ENCODE results near the gene RAB28.
A peak's percentile ranks its signal among the peaks of the same experiment; 100 is the strongest.
"Not testable (repeated sequence)": the region's sequence is repeated elsewhere in the genome, so short reads cannot be mapped to it uniquely, and the experiment has no call there.

Gene RAB28

GRCh38 chr4:13411942-13412341 is 72.2 kb downstream of the RAB28 start:
- Histone ChIP-seq H3K27ac (ENCODE audit: low read depth, low read length, severe bottlenecking) (peak overlapping the region; percentile 13), H3K4me1 (ENCODE audit: control insufficient read depth, insufficient read depth, low read length, poor library complexity, severe bottlenecking) (peaks cover 3% of the 10 kb centered on the region), H3K9me3 (ENCODE audit: control insufficient read depth, low read length) (no peaks in the 10 kb centered on the region), H3K4me3 (ENCODE audit: extremely low read depth, insufficient read depth, low read length, poor library complexity, severe bottlenecking) (no peak overlapping the region), H3K36me3 (ENCODE audit: control insufficient read depth, insufficient read depth, low read length) (peaks cover 3% of the 10 kb centered on the region)
- WGBS, 2 experiments (ENCODE audit: insufficient coverage in 2 of 2): 80 to 100% methylated on average over 1 of the region's 2 CpGs

DNA sequence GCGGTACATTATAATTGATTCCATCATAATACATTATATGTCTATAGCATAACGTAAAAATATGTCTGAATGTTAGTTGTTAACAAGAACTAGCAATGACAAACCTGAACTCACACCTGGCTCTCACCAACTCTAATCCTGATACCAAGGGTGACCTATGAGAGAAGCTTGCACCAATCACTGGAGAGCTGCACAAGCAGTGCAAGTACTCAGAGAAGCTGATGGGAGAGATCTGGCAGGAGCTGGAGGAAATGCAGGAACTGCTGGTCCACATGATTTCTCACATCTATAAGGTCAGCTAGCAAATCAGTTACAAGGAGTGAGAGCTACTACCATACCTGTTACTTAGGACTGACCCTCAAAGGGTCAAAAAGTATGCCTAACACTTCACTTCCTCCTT is 74.8 kb downstream of the RAB28 start:
- H3K4me3 ChIP-seq (ENCODE audit: extremely low read depth, insufficient read depth, low read length, poor library complexity, severe bottlenecking): no peak overlapping the region
- no peak overlapping the region for H3K27ac ChIP-seq (ENCODE audit: low read depth, low read length, severe bottlenecking)
- peaks cover 3% of the 10 kb centered on the region for H3K4me1 ChIP-seq (ENCODE audit: control insufficient read depth, insufficient read depth, low read length, poor library complexity, severe bottlenecking)
- WGBS, 2 experiments (ENCODE audit: insufficient coverage in 2 of 2): no CpG with 5 or more reads among the region's 2 CpGs
- H3K9me3 ChIP-seq (ENCODE audit: control insufficient read depth, low read length): no peaks in the 10 kb centered on the region
- H3K36me3 ChIP-seq (ENCODE audit: control insufficient read depth, insufficient read depth, low read length): no peaks in the 10 kb centered on the region

DNA sequence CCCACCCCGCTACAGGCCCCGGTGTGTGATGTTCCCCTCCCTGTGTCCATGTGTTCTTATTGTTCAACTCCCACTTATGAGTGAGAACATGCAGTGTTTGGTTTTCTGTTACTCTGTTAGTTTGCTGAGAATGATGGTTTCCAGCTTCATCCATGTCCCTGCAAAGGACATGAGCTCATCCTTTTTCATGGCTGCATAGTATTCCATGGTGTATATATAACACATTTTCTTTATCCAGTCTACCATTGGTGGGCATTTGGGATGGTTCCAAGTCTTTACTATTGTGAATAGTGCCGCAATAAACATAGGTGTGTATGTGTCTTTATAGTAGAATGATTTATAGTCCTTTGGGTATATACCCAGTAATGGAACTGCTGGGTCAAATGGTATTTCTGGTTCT is 78.0 kb downstream of the RAB28 start:
- not testable (repeated sequence) for H3K9me3 ChIP-seq (ENCODE audit: control insufficient read depth, low read length); H3K4me1 ChIP-seq (ENCODE audit: control insufficient read depth, insufficient read depth, low read length, poor library complexity, severe bottlenecking); H3K27ac ChIP-seq (ENCODE audit: low read depth, low read length, severe bottlenecking); H3K36me3 ChIP-seq (ENCODE audit: control insufficient read depth, insufficient read depth, low read length); H3K4me3 ChIP-seq (ENCODE audit: extremely low read depth, insufficient read depth, low read length, poor library complexity, severe bottlenecking)
- 67 to 87% methylated on average over 1 to 3 of the region's 3 CpGs for WGBS, 2 experiments (ENCODE audit: insufficient coverage in 2 of 2)

- Histone ChIP-seq H3K36me3 (ENCODE audit: control insufficient read depth, insufficient read depth, low read length) (no peaks in the 10 kb centered on the region), H3K4me1 (ENCODE audit: control insufficient read depth, insufficient read depth, low read length, poor library complexity, severe bottlenecking) (no peaks in the 10 kb centered on the region), H3K4me3 (ENCODE audit: extremely low read depth, insufficient read depth, low read length, poor library complexity, severe bottlenecking) (no peak overlapping the region), H3K9me3 (ENCODE audit: control insufficient read depth, low read length) (no peaks in the 10 kb centered on the region), H3K27ac (ENCODE audit: low read depth, low read length, severe bottlenecking) (no peak overlapping the region)
- WGBS, 2 experiments (ENCODE audit: insufficient coverage in 2 of 2): 90 to 95% methylated on average over 2 of the region's 2 CpGs
Observed at GRCh38 chr4:13403833-13404232, 80.3 kb downstream of the RAB28 start.

DNA sequence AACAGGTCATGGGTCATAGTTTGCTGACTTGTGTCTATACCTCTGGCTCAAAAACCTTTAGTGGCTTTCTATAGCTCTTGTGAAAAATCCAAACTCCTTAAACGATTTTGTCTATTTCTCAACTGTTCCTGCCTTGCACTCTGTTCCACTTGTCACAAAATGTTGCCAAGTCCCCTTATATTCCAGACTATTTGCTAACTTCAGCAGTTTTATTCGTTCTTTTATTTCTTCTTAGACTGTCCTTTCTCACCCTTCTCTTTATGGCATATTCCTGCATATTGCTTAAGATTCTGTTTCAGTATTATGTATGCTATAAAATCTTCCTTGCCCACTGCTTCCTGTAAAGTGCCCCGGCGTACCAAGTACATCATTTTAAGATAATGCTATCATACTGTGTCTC is 80.8 kb downstream of the RAB28 start:
- H3K4me1 ChIP-seq (ENCODE audit: control insufficient read depth, insufficient read depth, low read length, poor library complexity, severe bottlenecking): no peaks in the 10 kb centered on the region
- H3K36me3 ChIP-seq (ENCODE audit: control insufficient read depth, insufficient read depth, low read length): no peaks in the 10 kb centered on the region
- 80 to 95% methylated on average over 1 of the region's 4 CpGs for WGBS, 2 experiments (ENCODE audit: insufficient coverage in 2 of 2)
- no peak overlapping the region for H3K4me3 ChIP-seq (ENCODE audit: extremely low read depth, insufficient read depth, low read length, poor library complexity, severe bottlenecking)
- H3K9me3 ChIP-seq (ENCODE audit: control insufficient read depth, low read length): no peaks in the 10 kb centered on the region
- H3K27ac ChIP-seq (ENCODE audit: low read depth, low read length, severe bottlenecking): no peak overlapping the region

GRCh38 chr4:13399257-13399656 is 84.9 kb downstream of the RAB28 start:
- H3K9me3 ChIP-seq (ENCODE audit: control insufficient read depth, low read length): no peaks in the 10 kb centered on the region
- no peaks in the 10 kb centered on the region for H3K4me1 ChIP-seq (ENCODE audit: control insufficient read depth, insufficient read depth, low read length, poor library complexity, severe bottlenecking)
- no peak overlapping the region for H3K27ac ChIP-seq (ENCODE audit: low read depth, low read length, severe bottlenecking)
- no peak overlapping the region for H3K4me3 ChIP-seq (ENCODE audit: extremely low read depth, insufficient read depth, low read length, poor library complexity, severe bottlenecking)
- no peaks in the 10 kb centered on the region for H3K36me3 ChIP-seq (ENCODE audit: control insufficient read depth, insufficient read depth, low read length)

GRCh38 chr4:13396161-13396560 is 88.0 kb downstream of the RAB28 start:
- Histone ChIP-seq H3K4me1 (ENCODE audit: control insufficient read depth, insufficient read depth, low read length, poor library complexity, severe bottlenecking) (no peaks in the 10 kb centered on the region), H3K9me3 (ENCODE audit: control insufficient read depth, low read length) (no peaks in the 10 kb centered on the region), H3K27ac (ENCODE audit: low read depth, low read length, severe bottlenecking) (no peak overlapping the region), H3K4me3 (ENCODE audit: extremely low read depth, insufficient read depth, low read length, poor library complexity, severe bottlenecking) (no peak overlapping the region), H3K36me3 (ENCODE audit: control insufficient read depth, insufficient read depth, low read length) (no peaks in the 10 kb centered on the region)
- WGBS, 2 experiments (ENCODE audit: insufficient coverage in 2 of 2): no CpG with 5 or more reads among the region's 1 CpG

GRCh38 chr4:13389901-13390300 is 94.2 kb downstream of the RAB28 start:
- not testable (repeated sequence) for H3K4me1 ChIP-seq (ENCODE audit: control insufficient read depth, insufficient read depth, low read length, poor library complexity, severe bottlenecking); H3K36me3 ChIP-seq (ENCODE audit: control insufficient read depth, insufficient read depth, low read length); H3K9me3 ChIP-seq (ENCODE audit: control insufficient read depth, low read length); H3K4me3 ChIP-seq (ENCODE audit: extremely low read depth, insufficient read depth, low read length, poor library complexity, severe bottlenecking); H3K27ac ChIP-seq (ENCODE audit: low read depth, low read length, severe bottlenecking)
- WGBS, 2 experiments (ENCODE audit: insufficient coverage in 2 of 2): no CpG with 5 or more reads among the region's 4 CpGs

DNA sequence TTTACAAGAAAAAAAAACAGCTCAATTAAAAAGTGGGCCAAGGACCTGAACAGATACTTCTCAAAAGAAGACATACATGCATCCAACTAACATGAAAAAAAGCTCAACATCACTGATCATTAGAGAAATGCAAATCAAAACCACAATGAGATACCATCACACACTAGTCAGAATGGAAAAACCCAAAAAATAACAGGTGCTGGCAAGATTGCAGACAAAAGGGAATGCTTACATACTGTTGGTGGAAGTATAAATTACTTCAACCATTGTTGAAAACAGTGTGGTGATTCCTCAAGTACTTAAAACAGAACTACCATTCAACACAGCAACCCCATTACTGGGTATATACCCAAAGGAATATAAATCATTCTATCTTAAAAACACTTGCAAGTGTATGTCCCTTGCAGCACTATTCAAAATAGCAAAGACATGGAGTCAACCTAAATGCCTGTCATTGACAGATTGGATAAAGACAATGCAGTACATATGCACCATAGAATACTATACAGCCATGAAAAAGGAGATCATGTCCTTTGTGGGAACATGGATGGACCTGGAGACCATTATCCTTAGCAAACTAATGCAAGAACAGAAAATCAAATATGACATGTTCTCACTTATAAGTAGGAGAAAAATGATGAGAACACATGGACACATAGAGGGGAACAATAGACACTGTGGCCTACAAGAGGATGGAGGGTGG is 97.6 kb downstream of the RAB28 start:
- H3K27ac ChIP-seq (ENCODE audit: low read depth, low read length, severe bottlenecking): no peak overlapping the region

DNA sequence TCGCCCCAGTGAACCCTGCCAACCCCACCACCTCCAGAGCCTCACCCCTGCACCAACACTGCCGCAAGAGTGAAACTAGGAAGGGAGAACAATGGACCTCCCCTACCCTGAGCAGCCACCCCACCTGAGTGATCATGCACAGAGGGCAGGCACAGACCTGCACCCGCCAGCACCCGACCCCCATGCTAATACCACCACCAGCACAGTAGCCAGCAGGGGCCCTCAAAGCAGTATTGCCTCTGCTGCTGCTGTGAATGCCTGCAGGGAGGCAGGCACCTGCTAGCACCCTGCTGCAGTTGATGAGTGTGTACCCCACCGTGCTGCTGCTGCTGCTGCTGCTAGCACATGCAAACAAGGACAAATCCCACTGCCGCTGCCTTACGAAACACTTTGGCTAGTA is 100.1 kb downstream of the RAB28 start:
- WGBS, 2 experiments (ENCODE audit: insufficient coverage in 2 of 2): 91 to 93% methylated on average over 3 to 6 of the region's 7 CpGs
- H3K9me3 ChIP-seq (ENCODE audit: control insufficient read depth, low read length): peaks cover 4% of the 10 kb centered on the region
- no peak overlapping the region for H3K4me3 ChIP-seq (ENCODE audit: extremely low read depth, insufficient read depth, low read length, poor library complexity, severe bottlenecking)
- no peak overlapping the region for H3K27ac ChIP-seq (ENCODE audit: low read depth, low read length, severe bottlenecking)
- H3K4me1 ChIP-seq (ENCODE audit: control insufficient read depth, insufficient read depth, low read length, poor library complexity, severe bottlenecking): no peaks in the 10 kb centered on the region
- H3K36me3 ChIP-seq (ENCODE audit: control insufficient read depth, insufficient read depth, low read length): no peaks in the 10 kb centered on the region

More for the DNA sequence above, 97.6 kb downstream of the RAB28 start:
- Histone ChIP-seq H3K4me3 (ENCODE audit: extremely low read depth, insufficient read depth, low read length, poor library complexity, severe bottlenecking) (no peak overlapping the region), H3K36me3 (ENCODE audit: control insufficient read depth, insufficient read depth, low read length) (no peaks in the 10 kb centered on the region), H3K4me1 (ENCODE audit: control insufficient read depth, insufficient read depth, low read length, poor library complexity, severe bottlenecking) (no peaks in the 10 kb centered on the region), H3K9me3 (ENCODE audit: control insufficient read depth, low read length) (peaks cover 4% of the 10 kb centered on the region)

- H3K4me1 ChIP-seq (ENCODE audit: control insufficient read depth, insufficient read depth, low read length, poor library complexity, severe bottlenecking): no peaks in the 10 kb centered on the region
Observed at GRCh38 chr4:13378973-13379759, 105.0 kb downstream of the RAB28 start.

More at GRCh38 chr4:13378973-13379759, 105.0 kb downstream of the RAB28 start:
- no peaks in the 10 kb centered on the region for H3K36me3 ChIP-seq (ENCODE audit: control insufficient read depth, insufficient read depth, low read length)
- no peak overlapping the region for H3K27ac ChIP-seq (ENCODE audit: low read depth, low read length, severe bottlenecking)
- 96 to 98% methylated on average over 4 to 6 of the region's 9 CpGs for WGBS, 2 experiments (ENCODE audit: insufficient coverage in 2 of 2)
- H3K4me3 ChIP-seq (ENCODE audit: extremely low read depth, insufficient read depth, low read length, poor library complexity, severe bottlenecking): no peak overlapping the region
- no peaks in the 10 kb centered on the region for H3K9me3 ChIP-seq (ENCODE audit: control insufficient read depth, low read length)

All from mesodermal cell (in vitro differentiated cells).